Subcutaneous adipose tissue (tissue), 4 donors: ENCODE results near the gene DTYMK. TPM values are rescaled to one million over a fixed set of nuclear protein-coding genes. Genes with fewer than 3 reads are reported as not detected.

Experiments used
- CTCF ChIP-seq: fragments of 450-650 bp; IDR thresholded peaks from one replicate; pipeline ENCODE4 v1.5.1; 2016; ENCODE audit warnings: low read depth, mild to moderate bottlenecking, control low read depth, antibody characterized with exemption, moderate library complexity
- total RNA-seq, 4 donors: library from RNA; depleted of rRNA; stranded (reverse); fragments of >200 nt; gene quantifications; one replicate each; pipeline ENCODE4 v1.1.0, GENCODE V29; 2016

The DTYMK gene
- total RNA-seq, 4 donors from 2014 or later: 10.4 to 20.5 (median 17.2) TPM

- TF ChIP-seq CTCF: no peak
Observed at GRCh38 chr2:241633561-241633960, 53.1 kb downstream of the DTYMK start.

- TF ChIP-seq CTCF: no peak
Observed at GRCh38 chr2:241632478-241633325, 53.9 kb downstream of the DTYMK start.

DNA sequence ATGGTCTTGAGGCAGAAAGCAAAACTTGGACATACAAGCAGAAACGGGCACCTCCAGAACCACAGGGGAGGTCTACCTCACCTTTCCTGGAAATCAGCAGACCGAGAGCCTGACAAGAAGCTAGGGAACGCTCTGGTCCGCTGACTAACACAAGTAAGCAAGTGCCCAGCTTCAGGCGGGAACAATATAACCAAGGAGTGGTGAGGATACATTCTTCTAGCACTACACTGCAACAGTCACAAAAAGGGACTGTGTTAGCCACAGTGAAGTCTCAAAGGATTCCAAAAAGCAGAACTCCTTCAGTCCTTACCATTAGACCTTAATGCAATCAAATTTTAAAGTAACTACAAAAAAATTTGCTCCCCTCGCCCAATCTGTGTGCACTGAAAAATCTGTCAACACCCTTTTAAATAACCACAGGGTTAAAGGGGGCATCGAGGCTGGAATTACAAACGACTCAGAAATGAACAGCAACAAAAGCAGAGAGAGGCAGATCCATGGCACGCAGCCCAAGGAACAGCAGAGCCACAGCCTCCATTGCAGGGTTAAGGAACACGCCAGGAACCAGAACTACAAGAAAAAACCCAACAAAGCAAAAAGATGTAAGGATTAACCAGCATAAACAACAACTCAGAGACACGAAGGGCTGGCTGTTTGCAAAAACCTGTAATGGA lies 56.7 kb downstream of the DTYMK start:
- TF ChIP-seq CTCF: no peak

DNA sequence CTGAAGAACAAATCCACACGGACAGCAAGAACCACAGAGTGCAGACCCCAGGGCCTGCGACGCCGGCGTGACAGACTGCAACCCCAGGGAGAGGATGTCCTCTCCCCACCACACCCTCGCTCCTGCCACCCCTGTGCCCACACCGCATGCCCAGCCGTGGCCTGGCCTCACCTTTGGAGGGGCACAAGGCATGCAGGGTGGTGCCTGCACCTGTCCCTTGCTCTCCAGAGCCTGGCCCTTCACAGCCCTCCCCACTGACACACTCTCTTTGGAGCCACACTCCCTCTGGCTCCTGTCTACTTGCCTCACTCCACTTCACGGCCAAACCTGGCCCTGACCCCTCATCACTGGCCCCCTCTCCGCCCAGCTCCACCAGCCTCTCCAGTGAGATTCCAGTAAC lies 58.9 kb downstream of the DTYMK start:
- TF ChIP-seq CTCF: no peak

Other genes with a start within 250 kb of the DTYMK start
- 100 to 1,000 TPM in 2 of 4 donors, 10 to 100 TPM in 2; 85.3 to 230 (median 124) TPM for gene STK25, start 178.2 kb downstream of the DTYMK start, total RNA-seq
- 100 to 1,000 TPM in 1 of 4 donors, 10 to 100 TPM in 3; 69.9 to 421 (median 80.4) TPM for gene BOK, start 128.1 kb downstream of the DTYMK start, total RNA-seq
- gene THAP4, start 49.7 kb downstream of the DTYMK start, total RNA-seq: 10 to 100 TPM; 24.8 to 54.3 (median 31.1) TPM
- gene ATG4B, start 49.1 kb downstream of the DTYMK start, total RNA-seq: 100 to 1,000 TPM in 1 of 4 donors, 10 to 100 TPM in 3; 32.3 to 103 (median 47.7) TPM
- 10 to 100 TPM; 24.1 to 44.3 (median 30.5) TPM for gene ING5, start 15.2 kb upstream of the DTYMK start, total RNA-seq
- gene D2HGDH, start 47.8 kb upstream of the DTYMK start, total RNA-seq: 10 to 100 TPM; 12.1 to 44.3 (median 13.4) TPM
- gene GAL3ST2, start 90.0 kb upstream of the DTYMK start, total RNA-seq: 1 to 10 TPM in 1 of 4 donors, not detected in 3; 2.2 TPM
- 1 to 10 TPM in 1 of 4 donors, under 1 TPM in 1, not detected in 2; 0.75 to 1.8 TPM for gene NEU4, start 122.4 kb upstream of the DTYMK start, total RNA-seq
- gene PDCD1, start 172.1 kb upstream of the DTYMK start, total RNA-seq: under 1 TPM in 3 of 4 donors, not detected in 1; 0.44 to 0.57 (median 0.51) TPM
- under 1 TPM in 1 of 4 donors, not detected in 3; 0.33 TPM for gene RTP5, start 182.9 kb upstream of the DTYMK start, total RNA-seq